ENCODE data around the gene EFCAB6.
A peak's percentile ranks its signal among the peaks of the same experiment; 100 is the strongest.

EFCAB6 gene, protein sequence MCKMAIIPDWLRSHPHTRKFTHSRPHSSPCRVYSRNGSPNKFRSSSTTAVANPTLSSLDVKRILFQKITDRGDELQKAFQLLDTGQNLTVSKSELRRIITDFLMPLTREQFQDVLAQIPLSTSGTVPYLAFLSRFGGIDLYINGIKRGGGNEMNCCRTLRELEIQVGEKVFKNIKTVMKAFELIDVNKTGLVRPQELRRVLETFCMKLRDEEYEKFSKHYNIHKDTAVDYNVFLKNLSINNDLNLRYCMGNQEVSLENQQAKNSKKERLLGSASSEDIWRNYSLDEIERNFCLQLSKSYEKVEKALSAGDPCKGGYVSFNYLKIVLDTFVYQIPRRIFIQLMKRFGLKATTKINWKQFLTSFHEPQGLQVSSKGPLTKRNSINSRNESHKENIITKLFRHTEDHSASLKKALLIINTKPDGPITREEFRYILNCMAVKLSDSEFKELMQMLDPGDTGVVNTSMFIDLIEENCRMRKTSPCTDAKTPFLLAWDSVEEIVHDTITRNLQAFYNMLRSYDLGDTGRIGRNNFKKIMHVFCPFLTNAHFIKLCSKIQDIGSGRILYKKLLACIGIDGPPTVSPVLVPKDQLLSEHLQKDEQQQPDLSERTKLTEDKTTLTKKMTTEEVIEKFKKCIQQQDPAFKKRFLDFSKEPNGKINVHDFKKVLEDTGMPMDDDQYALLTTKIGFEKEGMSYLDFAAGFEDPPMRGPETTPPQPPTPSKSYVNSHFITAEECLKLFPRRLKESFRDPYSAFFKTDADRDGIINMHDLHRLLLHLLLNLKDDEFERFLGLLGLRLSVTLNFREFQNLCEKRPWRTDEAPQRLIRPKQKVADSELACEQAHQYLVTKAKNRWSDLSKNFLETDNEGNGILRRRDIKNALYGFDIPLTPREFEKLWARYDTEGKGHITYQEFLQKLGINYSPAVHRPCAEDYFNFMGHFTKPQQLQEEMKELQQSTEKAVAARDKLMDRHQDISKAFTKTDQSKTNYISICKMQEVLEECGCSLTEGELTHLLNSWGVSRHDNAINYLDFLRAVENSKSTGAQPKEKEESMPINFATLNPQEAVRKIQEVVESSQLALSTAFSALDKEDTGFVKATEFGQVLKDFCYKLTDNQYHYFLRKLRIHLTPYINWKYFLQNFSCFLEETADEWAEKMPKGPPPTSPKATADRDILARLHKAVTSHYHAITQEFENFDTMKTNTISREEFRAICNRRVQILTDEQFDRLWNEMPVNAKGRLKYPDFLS (N-terminal part only)

GRCh38 chr22:43812149-43812842 is at the start of gene EFCAB6:
Gene EFCAB6, minus strand, starts transcription at chr22:43812305. Its CDS starts 29,987 bp downstream, at chr22:43782318.
- DNase-seq, result peak; percentile 95

- DNase-seq, result peak; percentile 45
These were observed 49.4 kb upstream of the EFCAB6 start for GRCh38 chr22:43861529-43861928.

DNA sequence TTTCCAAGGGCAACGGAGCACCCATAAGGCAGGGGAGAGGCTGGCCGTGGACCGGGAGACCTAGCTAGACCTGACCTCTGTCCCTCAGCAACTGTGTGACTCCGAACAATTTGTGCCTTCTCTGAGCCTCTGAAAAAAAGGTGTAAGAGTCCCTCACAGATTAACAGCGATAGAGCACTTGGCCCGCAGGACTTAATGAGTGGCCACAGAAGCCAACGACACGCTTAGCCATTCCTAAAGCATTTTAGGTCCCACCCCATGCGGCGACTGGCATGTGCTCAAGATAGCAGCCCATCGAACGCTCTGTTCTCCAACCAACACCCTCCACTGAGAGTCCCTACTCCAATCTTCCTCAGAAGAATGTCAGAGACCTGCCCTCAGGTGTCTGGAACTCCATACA is 48.7 kb upstream of the EFCAB6 start:
- peak; percentile 36 for DNase-seq

GRCh38 chr22:43860126-43860525 is 48.0 kb upstream of the EFCAB6 start:
- no peak for DNase-seq

GRCh38 chr22:43859621-43860020 is 47.5 kb upstream of the EFCAB6 start:
- no peak for DNase-seq

DNA sequence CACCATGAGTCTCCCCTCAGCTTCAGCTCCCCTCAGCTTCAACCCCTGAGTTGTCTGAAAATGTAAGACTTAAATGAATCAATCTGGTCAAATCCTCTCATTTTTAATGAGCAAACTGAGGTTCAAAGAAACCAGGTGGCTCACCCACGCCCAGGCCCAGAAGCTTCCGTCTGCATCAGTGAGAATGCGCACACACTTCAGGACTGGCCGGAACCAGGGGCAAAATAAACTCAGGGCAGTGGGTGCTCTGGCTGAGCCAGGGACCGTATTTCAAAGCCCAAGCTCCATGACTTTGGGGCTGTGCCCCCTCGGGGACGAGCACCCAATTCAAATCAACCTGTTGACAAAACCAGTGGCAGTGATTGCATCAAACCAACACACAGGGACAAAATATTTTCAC is 47.1 kb upstream of the EFCAB6 start:
- DNase-seq, result no peak

- DNase-seq, result peak; percentile 53
These were observed 46.2 kb upstream of the EFCAB6 start for GRCh38 chr22:43858156-43858895.

- DNase-seq, result no peak
These were observed 45.3 kb upstream of the EFCAB6 start for GRCh38 chr22:43857367-43857766.

DNA sequence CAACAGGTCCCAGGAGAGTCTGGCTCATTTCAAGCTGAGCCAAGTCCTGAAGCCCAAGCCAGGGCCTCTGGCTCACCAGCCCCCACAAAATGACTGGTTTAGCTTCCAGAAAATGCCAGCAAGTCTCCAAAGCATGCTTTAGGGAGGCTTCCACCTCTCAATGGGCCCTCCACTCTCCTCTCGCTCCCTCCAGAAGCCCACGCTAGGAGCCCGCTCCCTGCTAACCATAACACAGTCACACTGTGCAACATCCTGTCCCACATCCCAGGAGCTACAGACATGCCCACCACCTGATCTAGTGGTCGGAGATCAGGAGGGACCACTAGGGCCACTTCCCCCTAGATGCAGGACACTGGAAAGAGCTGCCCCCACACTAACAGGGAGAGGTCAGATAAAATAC is 43.3 kb upstream of the EFCAB6 start:
- peak; percentile 37 for DNase-seq

GRCh38 chr22:43854786-43855271 is 42.7 kb upstream of the EFCAB6 start:
- DNase-seq, result peak; percentile 48

DNA sequence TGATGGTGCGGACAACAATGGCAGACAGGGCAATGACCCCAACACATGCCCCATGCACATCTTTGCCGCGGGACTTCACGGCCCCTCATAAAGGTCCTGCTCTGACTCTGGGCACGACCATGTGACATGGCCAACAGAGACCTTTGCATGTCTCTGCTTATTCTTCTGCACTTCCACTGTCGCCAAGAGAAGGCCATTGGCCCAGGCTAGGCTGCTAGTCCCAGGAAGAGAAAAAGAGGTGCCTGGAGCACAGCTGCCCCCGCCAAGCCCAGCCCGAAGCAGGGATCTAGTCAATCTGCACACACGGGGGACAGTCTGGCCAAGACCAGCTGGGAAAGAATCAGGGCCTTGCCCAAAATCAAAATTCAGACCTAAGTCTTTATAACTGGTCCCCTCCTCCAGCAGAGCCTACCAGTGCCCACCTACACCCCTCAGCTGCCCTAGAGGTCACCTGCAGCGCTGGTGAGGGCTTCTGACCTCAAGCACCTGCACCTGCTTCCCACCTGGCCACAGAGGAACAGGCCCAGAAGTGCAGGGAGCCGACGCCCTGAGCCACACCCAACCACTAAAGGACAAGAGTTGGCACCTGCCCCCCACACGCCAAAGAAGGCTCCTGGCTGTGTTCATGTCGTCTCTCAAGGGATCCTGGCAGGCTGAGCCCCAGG is 42.1 kb upstream of the EFCAB6 start:
- peak; percentile 27 for DNase-seq

DNA sequence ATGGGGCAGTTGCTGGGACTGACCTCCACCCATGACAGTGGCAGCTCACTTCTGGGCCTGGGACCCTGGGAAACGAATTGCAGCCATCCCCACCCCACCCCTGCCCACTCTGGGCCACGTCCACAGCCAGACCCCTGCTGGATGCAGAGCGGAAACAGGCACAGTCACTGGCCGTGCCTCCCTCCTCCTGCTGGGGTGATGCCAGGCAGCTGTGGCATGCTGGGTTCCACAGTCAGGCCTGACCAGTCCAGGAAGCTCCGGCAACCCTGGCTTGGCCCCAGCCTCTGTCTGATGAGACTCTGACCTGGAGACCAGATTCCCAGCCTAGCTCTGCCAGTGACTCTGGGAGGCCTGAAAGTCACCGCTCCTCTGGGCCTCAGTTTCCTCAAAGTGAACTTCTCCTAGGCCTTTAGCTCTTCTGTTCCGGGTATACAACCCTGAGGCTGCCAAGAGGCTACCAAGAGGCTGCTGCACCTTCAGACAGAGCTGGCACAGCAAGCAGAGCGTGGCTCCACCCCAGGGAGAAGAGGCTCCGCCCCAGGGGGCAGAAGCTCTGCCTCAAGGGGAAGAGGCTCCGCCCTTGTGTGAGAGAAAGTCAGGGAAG is 41.3 kb upstream of the EFCAB6 start:
- peak; percentile 46 for DNase-seq

- DNase-seq, result no peak
These were observed 40.6 kb upstream of the EFCAB6 start for GRCh38 chr22:43852573-43853327.

GRCh38 chr22:43851979-43852307 is 39.8 kb upstream of the EFCAB6 start:
- no peak for DNase-seq

DNA sequence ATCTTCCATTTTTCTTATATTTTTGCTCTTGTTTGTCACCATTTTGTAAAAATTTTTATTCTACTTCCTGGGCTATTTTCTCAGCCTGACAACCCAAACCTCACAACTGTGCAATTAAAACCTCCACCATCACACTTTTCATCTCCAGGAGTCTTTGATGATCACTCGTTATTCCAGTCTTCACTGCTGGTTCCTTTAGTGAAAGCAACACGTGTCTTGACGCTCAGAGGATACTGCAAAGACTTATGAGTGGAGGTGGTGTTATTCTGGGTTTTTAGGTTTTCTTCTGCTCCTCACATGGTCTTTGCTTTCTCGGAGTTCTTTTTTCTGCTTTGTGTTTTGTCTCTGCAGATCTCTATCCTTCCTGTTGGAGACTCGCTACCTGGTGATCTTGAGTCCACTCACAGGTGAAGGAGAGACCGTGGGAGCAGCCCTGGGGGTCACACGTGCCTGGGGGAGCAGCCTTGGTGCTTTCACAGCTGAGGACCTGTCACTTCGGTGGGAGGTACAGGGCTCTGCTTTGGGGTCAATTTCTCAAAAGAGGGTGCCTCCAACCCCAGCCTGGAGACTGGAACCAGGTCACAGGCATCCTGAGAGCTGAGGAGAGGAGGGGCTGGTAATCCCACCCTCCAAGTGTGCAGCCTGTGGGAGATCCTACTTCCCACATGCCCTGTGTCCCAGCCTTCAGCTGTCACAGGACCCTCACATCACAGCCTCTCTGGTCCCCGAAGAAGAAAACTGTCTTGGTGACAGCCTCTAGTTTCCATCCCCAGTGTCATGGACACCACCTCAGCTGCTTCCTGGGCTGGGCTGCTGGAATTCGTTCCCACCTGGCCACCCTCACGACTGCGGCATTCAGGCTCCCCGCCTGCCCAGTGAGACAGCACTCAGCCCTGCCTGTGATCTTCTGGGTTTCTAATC is 39.2 kb upstream of the EFCAB6 start:
- no peak for DNase-seq

- peak; percentile 28 for DNase-seq
These were observed 38.4 kb upstream of the EFCAB6 start for GRCh38 chr22:43850529-43850928.

- peak; percentile 42 for DNase-seq
These were observed 37.6 kb upstream of the EFCAB6 start for GRCh38 chr22:43849731-43850130.

GRCh38 chr22:43848366-43849171 is 36.5 kb upstream of the EFCAB6 start:
- peak; percentile 56 for DNase-seq
